HEK293 (cell line): ENCODE data around the gene EIPR1.

Experiments used
- CTCF ChIA-PET: fragments of 350-600 bp; formaldehyde crosslinking; extraction: SDS; loops from one replicate; lab custom pipeline; 2021; ENCODE audit warnings: antibody characterized with exemption; lab: Yijun Ruan, JAX
- POLR2A ChIA-PET: fragments of 300-600 bp; formaldehyde crosslinking; extraction: SDS; loops from one replicate; lab custom pipeline; 2020; ENCODE audit warnings: antibody characterized with exemption, inconsistent platforms; lab: Yijun Ruan, JAX
- H3K27ac ChIP-seq: fragments of 200-500 bp; sonication (Bioruptor generic); 2 replicates; pipeline ENCODE4 v1.5.1; 2014; ENCODE audit warnings: low read depth, low read length, control low read depth, inconsistent platforms; ENCODE audit errors: extremely low read depth
- H3K36me3 ChIP-seq, 2 experiments: fragments of 200-500 bp in 1 of 2; sonication (Bioruptor generic) in 1 of 2; 1 replicate in 1 of 2; 2 replicates in 1 of 2; pipeline ENCODE4 v1.5.1; 2014 to 2017; ENCODE audit warnings: inconsistent platforms in 2 of 2, low read length in 2 of 2; ENCODE audit not compliant: control insufficient read depth in 2 of 2, insufficient read depth in 1 of 2
- H3K4me1 ChIP-seq: fragments of 200-500 bp; sonication (Bioruptor generic); 2 replicates; pipeline ENCODE4 v1.5.1; 2014; ENCODE audit warnings: mild to moderate bottlenecking, low read length, inconsistent platforms; ENCODE audit not compliant: control insufficient read depth, insufficient read depth
- H3K4me3 ChIP-seq: 2 replicates; pipeline ENCODE4 v1.5.1; 2011; ENCODE audit warnings: low read depth, mild to moderate bottlenecking, control low read depth, low read length, moderate library complexity
- H3K9me3 ChIP-seq: fragments of 200-500 bp; sonication (Bioruptor generic); 2 replicates; pipeline ENCODE4 v1.5.1; 2014; ENCODE audit warnings: low read depth, low read length, inconsistent platforms; ENCODE audit not compliant: control insufficient read depth, insufficient read depth
- BCL11A ChIP-seq: fragments of 450-650 bp; formaldehyde crosslinking; IDR thresholded peaks from 2 replicates; pipeline ENCODE4 v1.5.1; 2016; ENCODE audit warnings: low read depth, missing biosample characterization, missing genetic modification characterization
- GLIS2 ChIP-seq: fragments of 450-650 bp; formaldehyde crosslinking; IDR thresholded peaks from 2 replicates; pipeline ENCODE4 v1.5.1; 2016; ENCODE audit warnings: missing biosample characterization, missing genetic modification characterization
- KLF17 ChIP-seq: fragments of 450-650 bp; formaldehyde crosslinking; IDR thresholded peaks from 2 replicates; pipeline ENCODE4 v1.5.1; 2016; ENCODE audit warnings: missing biosample characterization, missing genetic modification characterization
- PRDM2 ChIP-seq: fragments of 450-650 bp; formaldehyde crosslinking; IDR thresholded peaks from 2 replicates; pipeline ENCODE4 v1.5.1; 2016; ENCODE audit warnings: missing biosample characterization, missing genetic modification characterization, borderline replicate concordance
- RBAK ChIP-seq: fragments of 450-650 bp; formaldehyde crosslinking; IDR thresholded peaks from 2 replicates; pipeline ENCODE4 v1.5.1; 2016; ENCODE audit warnings: missing biosample characterization, missing genetic modification characterization
- WT1 ChIP-seq: fragments of 450-650 bp; formaldehyde crosslinking; IDR thresholded peaks from 2 replicates; pipeline ENCODE4 v1.5.1; 2016; ENCODE audit warnings: missing biosample characterization, missing genetic modification characterization
- YY2 ChIP-seq: fragments of 450-650 bp; formaldehyde crosslinking; IDR thresholded peaks from 2 replicates; pipeline ENCODE4 v1.5.1; 2016; ENCODE audit warnings: missing biosample characterization, missing genetic modification characterization
- ZFP69B ChIP-seq: fragments of 450-650 bp; formaldehyde crosslinking; IDR thresholded peaks from 2 replicates; pipeline ENCODE4 v1.5.1; 2016; ENCODE audit warnings: missing biosample characterization, missing genetic modification characterization
- ZNF112 ChIP-seq: fragments of 450-650 bp; formaldehyde crosslinking; IDR thresholded peaks from 2 replicates; pipeline ENCODE4 v1.5.0; 2017; ENCODE audit warnings: missing biosample characterization, missing genetic modification characterization
- ZNF2 ChIP-seq: fragments of 450-650 bp; formaldehyde crosslinking; IDR thresholded peaks from 2 replicates; pipeline ENCODE4 v1.5.1; 2016; ENCODE audit warnings: missing biosample characterization, missing genetic modification characterization
- ZNF23 ChIP-seq: fragments of 450-650 bp; formaldehyde crosslinking; IDR thresholded peaks from 2 replicates; pipeline ENCODE4 v1.5.1; 2016; ENCODE audit warnings: missing biosample characterization, missing genetic modification characterization, borderline replicate concordance
- ZNF394 ChIP-seq: fragments of 450-650 bp; formaldehyde crosslinking; IDR thresholded peaks from 2 replicates; pipeline ENCODE4 v1.5.1; 2016; ENCODE audit warnings: missing biosample characterization, missing genetic modification characterization, mild to moderate bottlenecking, moderate library complexity, borderline replicate concordance
- ZNF596 ChIP-seq: fragments of 450-650 bp; IDR thresholded peaks from 2 replicates; pipeline ENCODE4 v1.5.0; 2018; ENCODE audit warnings: missing biosample characterization, mild to moderate bottlenecking, missing genetic modification characterization, moderate library complexity
- ZNF623 ChIP-seq: fragments of 450-650 bp; formaldehyde crosslinking; IDR thresholded peaks from 2 replicates; pipeline ENCODE4 v1.5.1; 2016; ENCODE audit warnings: missing biosample characterization, missing genetic modification characterization
- TF ChIP-seq, protein P1 (sequence below): fragments of 450-650 bp; formaldehyde crosslinking; IDR thresholded peaks from 2 replicates; pipeline ENCODE4 v1.5.1; 2016; ENCODE audit warnings: missing biosample characterization, missing genetic modification characterization
- TF ChIP-seq, protein P2 (sequence below): fragments of 450-650 bp; formaldehyde crosslinking; IDR thresholded peaks from 2 replicates; pipeline ENCODE4 v1.5.1; 2017; ENCODE audit warnings: missing biosample characterization, missing genetic modification characterization

The EIPR1 gene

DNA sequence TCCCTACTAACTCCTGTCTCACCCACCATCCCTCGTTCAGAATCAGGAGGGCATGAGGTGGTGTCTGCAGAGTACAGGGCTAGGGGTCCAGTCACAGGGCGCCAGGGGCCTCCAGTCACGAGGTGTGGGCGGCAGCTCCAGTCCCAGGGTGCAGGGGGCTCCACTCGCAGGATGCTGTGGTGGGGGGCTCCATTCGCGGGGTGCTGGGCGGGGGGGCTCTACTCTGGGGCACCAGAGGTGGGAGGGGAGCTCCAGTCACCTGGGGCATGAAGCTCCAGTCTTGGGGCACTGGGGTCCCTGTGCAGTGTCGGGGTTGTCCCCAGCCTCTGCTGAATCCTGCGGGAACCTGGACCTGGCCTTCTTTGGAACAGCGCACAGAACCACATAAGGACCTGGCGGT, 66.0 kb downstream of the EIPR1 start:
- Histone ChIP-seq H3K4me3 (no peak overlapping the region), H3K36me3 (no peaks in the 10 kb centered on the region), H3K27ac (no peak overlapping the region), H3K4me1 (no peaks in the 10 kb centered on the region), H3K9me3 (no peaks in the 10 kb centered on the region)
- POLR2A ChIA-PET = no interaction called here
- no peak for TF ChIP-seq KLF17 (tag by site-specific recombination)
- TF ChIP-seq, protein P1, sequence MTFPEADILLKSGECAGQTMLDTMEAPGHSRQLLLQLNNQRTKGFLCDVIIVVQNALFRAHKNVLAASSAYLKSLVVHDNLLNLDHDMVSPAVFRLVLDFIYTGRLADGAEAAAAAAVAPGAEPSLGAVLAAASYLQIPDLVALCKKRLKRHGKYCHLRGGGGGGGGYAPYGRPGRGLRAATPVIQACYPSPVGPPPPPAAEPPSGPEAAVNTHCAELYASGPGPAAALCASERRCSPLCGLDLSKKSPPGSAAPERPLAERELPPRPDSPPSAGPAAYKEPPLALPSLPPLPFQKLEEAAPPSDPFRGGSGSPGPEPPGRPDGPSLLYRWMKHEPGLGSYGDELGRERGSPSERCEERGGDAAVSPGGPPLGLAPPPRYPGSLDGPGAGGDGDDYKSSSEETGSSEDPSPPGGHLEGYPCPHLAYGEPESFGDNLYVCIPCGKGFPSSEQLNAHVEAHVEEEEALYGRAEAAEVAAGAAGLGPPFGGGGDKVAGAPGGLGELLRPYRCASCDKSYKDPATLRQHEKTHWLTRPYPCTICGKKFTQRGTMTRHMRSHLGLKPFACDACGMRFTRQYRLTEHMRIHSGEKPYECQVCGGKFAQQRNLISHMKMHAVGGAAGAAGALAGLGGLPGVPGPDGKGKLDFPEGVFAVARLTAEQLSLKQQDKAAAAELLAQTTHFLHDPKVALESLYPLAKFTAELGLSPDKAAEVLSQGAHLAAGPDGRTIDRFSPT (tag by site-specific recombination) = no peak
- CTCF ChIA-PET = no interaction called here

DNA sequence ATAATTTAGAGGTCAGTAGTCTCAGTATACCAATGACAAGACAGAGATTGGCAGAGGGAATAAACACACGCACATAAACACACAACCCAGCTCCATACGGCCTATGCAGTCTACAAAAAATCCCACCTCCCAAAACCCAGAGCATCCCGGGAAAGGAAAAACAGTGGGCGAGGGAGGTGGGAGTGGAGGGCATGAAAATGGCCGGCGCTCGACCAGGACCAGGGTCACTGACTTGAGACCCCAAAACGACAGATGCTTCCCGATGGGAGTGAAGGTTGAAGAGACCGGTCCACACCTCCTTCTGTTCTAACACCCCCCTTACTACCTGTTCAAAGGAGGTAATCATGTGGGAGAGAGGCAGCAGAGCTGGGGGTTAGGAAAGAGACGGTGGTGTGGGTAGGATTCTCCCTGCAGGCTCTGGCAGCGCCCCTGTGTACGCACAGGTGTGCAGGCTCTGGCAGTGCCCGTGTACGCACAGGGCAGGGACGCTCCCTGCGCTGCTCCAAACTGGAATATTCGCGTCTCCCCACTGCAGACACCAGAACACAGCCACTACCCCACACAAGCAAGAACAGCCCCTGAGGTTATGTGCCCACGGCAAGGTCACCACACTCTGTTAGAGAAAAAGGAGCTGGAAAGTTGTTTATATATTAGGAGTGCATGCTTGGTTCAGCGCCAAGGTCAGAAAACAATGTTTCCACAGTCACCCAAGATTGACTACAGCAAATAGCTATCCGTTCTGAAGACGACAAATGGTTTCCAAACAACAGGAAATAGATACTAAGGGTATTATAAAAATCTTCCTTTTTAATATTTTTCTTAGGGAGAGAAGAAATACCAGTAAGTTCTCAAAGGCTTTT, 67.9 kb downstream of the EIPR1 start:
- Histone ChIP-seq H3K36me3 (no peaks in the 10 kb centered on the region), H3K27ac (no peak overlapping the region), H3K4me1 (no peaks in the 10 kb centered on the region), H3K4me3 (no peak overlapping the region), H3K9me3 (no peaks in the 10 kb centered on the region)
- ChIA-PET POLR2A (no interaction called here), CTCF (interaction anchor here (1.3 kb wide), 1 partner anchor 114 kb away, joined by 3 read pairs; no protein-coding TSS in a partner anchor)
- TF ChIP-seq BCL11A (tag by site-specific recombination) = no peak
- no peak for TF ChIP-seq ZNF23
- no peak for TF ChIP-seq ZNF596 (tag by site-specific recombination)
- TF ChIP-seq WT1 (tag by site-specific recombination) = no peak
- no peak for TF ChIP-seq ZNF394 (tag by site-specific recombination)
- no peak for TF ChIP-seq RBAK (tag by site-specific recombination)
- TF ChIP-seq, protein P2, sequence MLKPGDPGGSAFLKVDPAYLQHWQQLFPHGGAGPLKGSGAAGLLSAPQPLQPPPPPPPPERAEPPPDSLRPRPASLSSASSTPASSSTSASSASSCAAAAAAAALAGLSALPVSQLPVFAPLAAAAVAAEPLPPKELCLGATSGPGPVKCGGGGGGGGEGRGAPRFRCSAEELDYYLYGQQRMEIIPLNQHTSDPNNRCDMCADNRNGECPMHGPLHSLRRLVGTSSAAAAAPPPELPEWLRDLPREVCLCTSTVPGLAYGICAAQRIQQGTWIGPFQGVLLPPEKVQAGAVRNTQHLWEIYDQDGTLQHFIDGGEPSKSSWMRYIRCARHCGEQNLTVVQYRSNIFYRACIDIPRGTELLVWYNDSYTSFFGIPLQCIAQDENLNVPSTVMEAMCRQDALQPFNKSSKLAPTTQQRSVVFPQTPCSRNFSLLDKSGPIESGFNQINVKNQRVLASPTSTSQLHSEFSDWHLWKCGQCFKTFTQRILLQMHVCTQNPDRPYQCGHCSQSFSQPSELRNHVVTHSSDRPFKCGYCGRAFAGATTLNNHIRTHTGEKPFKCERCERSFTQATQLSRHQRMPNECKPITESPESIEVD = no peak
- no peak for TF ChIP-seq GLIS2 (tag by site-specific recombination)
- TF ChIP-seq ZNF2 (tag by site-specific recombination) = no peak

- no peak overlapping the region for H3K27ac ChIP-seq
- TF ChIP-seq YY2 (tag by site-specific recombination) (no peak), ZNF623 (tag by site-specific recombination) (no peak), KLF17 (tag by site-specific recombination) (no peak), ZFP69B (tag by site-specific recombination) (no peak), PRDM2 (tag by site-specific recombination) (no peak), RBAK (tag by site-specific recombination) (no peak), ZNF112 (tag by site-specific recombination) (no peak)
- no peaks in the 10 kb centered on the region for H3K36me3 ChIP-seq
- H3K4me1 ChIP-seq = no peaks in the 10 kb centered on the region
- ChIA-PET POLR2A (no interaction called here), CTCF (no interaction called here)
- no peak overlapping the region for H3K4me3 ChIP-seq
- no peaks in the 10 kb centered on the region for H3K9me3 ChIP-seq
These were observed 69.7 kb downstream of the EIPR1 start for GRCh38 chr2:3307901-3308300.
